H1 (cell line): ENCODE measurements around the gene CD300LG. TPM values are rescaled to one million over a fixed set of nuclear protein-coding genes. Genes with fewer than 3 reads are reported as not detected.

Experiments used
- CTCF ChIA-PET: fragments of 300-600 bp; sonication (Branson Sonifier 250); formaldehyde crosslinking; loops from one replicate; lab custom pipeline; 2021; ENCODE audit not compliant: partially characterized antibody; lab: Charles Lee
- POLR2A ChIA-PET: fragments of 300-600 bp; sonication (Branson Sonifier 250); formaldehyde crosslinking; loops from one replicate; lab custom pipeline; 2021; ENCODE audit warnings: inconsistent platforms; ENCODE audit not compliant: partially characterized antibody; lab: Charles Lee
- DNase-seq, 2 experiments: peaks; one replicate each; pipeline versions ENCODE4 v3.0.0 to v3.0.0-alpha.2; 2010 to 2022; ENCODE audit warnings: low spot score in 2 of 2, low read depth in 1 of 2, mixed read lengths in 1 of 2
- FAIRE-seq: peaks from 2 replicates; lab custom pipeline; 2011; peaks lifted over from hg19 to GRCh38; lab: Jason Lieb, UNC
- H2AFZ ChIP-seq: 2 replicates; pipeline ENCODE4 v1.8.1; 2012; ENCODE audit warnings: low read length, inconsistent platforms
- H2AK5ac ChIP-seq: 2 replicates; pipeline ENCODE4 v1.6.1; 2013; ENCODE audit warnings: low read depth, low read length
- H2BK120ac ChIP-seq: replicated peaks from 2 replicates; pipeline ENCODE3; 2013; ENCODE audit warnings: low read depth, low read length, inconsistent platforms
- H2BK12ac ChIP-seq: 2 replicates; pipeline ENCODE4 v1.6.1; 2013; ENCODE audit warnings: low read depth, low read length
- H2BK15ac ChIP-seq: 2 replicates; pipeline ENCODE4 v1.6.1; 2013; ENCODE audit warnings: low read length
- H2BK20ac ChIP-seq: 2 replicates; pipeline ENCODE4 v1.6.1; 2013; ENCODE audit warnings: low read length
- H2BK5ac ChIP-seq: 2 replicates; pipeline ENCODE4 v1.6.1; 2013; ENCODE audit warnings: low read depth, low read length
- H3K14ac ChIP-seq: 2 replicates; pipeline ENCODE4 v1.6.1; 2013; ENCODE audit warnings: inconsistent platforms; ENCODE audit not compliant: insufficient read length
- H3K18ac ChIP-seq: 2 replicates; pipeline ENCODE4 v1.6.1; 2013; ENCODE audit warnings: low read length; ENCODE audit errors: extremely low read depth
- H3K23ac ChIP-seq: 2 replicates; pipeline ENCODE4 v1.6.1; 2013; ENCODE audit warnings: inconsistent platforms; ENCODE audit not compliant: insufficient read length
- H3K23me2 ChIP-seq: 2 replicates; pipeline ENCODE4 v1.6.1; 2013; ENCODE audit warnings: low read depth, low read length
- H3K27ac ChIP-seq: 2 replicates; pipeline ENCODE4 v1.6.1; 2011; ENCODE audit warnings: low read depth, low read length, inconsistent platforms
- H3K27me3 ChIP-seq, 4 experiments: replicated peaks in 1 of 4; 1 replicate in 1 of 4; 2 replicates in 3 of 4; pipeline versions ENCODE4 v1.6.1 to v1.8.1; 2011 to 2013; ENCODE audit warnings: low read length in 3 of 4, mild to moderate bottlenecking in 3 of 4, inconsistent platforms in 2 of 4, mixed read lengths in 2 of 4, moderate library complexity in 1 of 4; ENCODE audit not compliant: control insufficient read depth in 3 of 4, insufficient read depth in 3 of 4; ENCODE audit errors: extremely low read depth in 1 of 4
- H3K36me3 ChIP-seq, 4 experiments: 2 replicates each; pipeline versions ENCODE4 v1.6.1 to v1.8.1; 2011 to 2013; ENCODE audit warnings: mild to moderate bottlenecking in 4 of 4, low read length in 3 of 4, moderate library complexity in 2 of 4, control low read depth in 1 of 4, inconsistent platforms in 1 of 4; ENCODE audit not compliant: insufficient read depth in 4 of 4, control insufficient read depth in 2 of 4
- H3K4ac ChIP-seq: replicated peaks from 2 replicates; pipeline ENCODE3; 2013; ENCODE audit warnings: low read length, low read depth, mixed read lengths, inconsistent platforms; ENCODE audit not compliant: insufficient read length
- H3K4me1 ChIP-seq, 4 experiments: replicated peaks in 1 of 4; 1 replicate in 1 of 4; 2 replicates in 3 of 4; pipeline versions ENCODE4 v1.6.1 to v1.8.1; 2011 to 2013; ENCODE audit warnings: low read length in 3 of 4, inconsistent platforms in 2 of 4, mixed read lengths in 1 of 4; ENCODE audit not compliant: insufficient read depth in 4 of 4, control insufficient read depth in 3 of 4
- H3K4me2 ChIP-seq, 2 experiments: 2 replicates each; pipeline versions ENCODE4 v1.6.1 to v1.8.1; 2011 to 2013; ENCODE audit warnings: low read depth in 2 of 2, low read length in 2 of 2, control low read depth in 1 of 2, inconsistent platforms in 1 of 2, mild to moderate bottlenecking in 1 of 2; ENCODE audit not compliant: insufficient read depth in 1 of 2
- H3K4me3 ChIP-seq, 4 experiments: fragments of 200-600, 300-600 bp in 1 of 4; sonication (generic), shearing (Covaris generic), sonication (Bioruptor Twin) in 1 of 4; 2 replicates each; pipeline versions ENCODE4 v1.5.1 to v1.8.1; 2011 to 2016; ENCODE audit warnings: low read length in 4 of 4, low read depth in 3 of 4, control low read depth in 2 of 4, inconsistent platforms in 2 of 4, mild to moderate bottlenecking in 2 of 4, mixed read lengths in 1 of 4, moderate library complexity in 1 of 4; ENCODE audit not compliant: insufficient read depth in 2 of 4; ENCODE audit errors: extremely low read depth in 1 of 4
- H3K56ac ChIP-seq: replicated peaks from 2 replicates; pipeline ENCODE3; 2013; ENCODE audit warnings: low read depth, mild to moderate bottlenecking, mixed read lengths, low read length, inconsistent platforms; ENCODE audit not compliant: insufficient read length
- H3K79me1 ChIP-seq: 2 replicates; pipeline ENCODE4 v1.6.1; 2013; ENCODE audit warnings: low read depth, low read length, control low read depth
- H3K79me2 ChIP-seq, 2 experiments: 2 replicates each; pipeline versions ENCODE4 v1.6.1 to v1.8.1; 2012 to 2013; ENCODE audit warnings: low read length in 2 of 2, mild to moderate bottlenecking in 2 of 2, inconsistent platforms in 1 of 2; ENCODE audit not compliant: insufficient read depth in 2 of 2, control insufficient read depth in 1 of 2
- H3K9ac ChIP-seq, 4 experiments: replicated peaks in 1 of 4; 1 replicate in 1 of 4; 2 replicates in 3 of 4; pipeline versions ENCODE4 v1.6.1 to v1.8.1; 2011 to 2013; ENCODE audit warnings: low read depth in 3 of 4, low read length in 3 of 4, control low read depth in 2 of 4, mild to moderate bottlenecking in 2 of 4, moderate library complexity in 2 of 4, inconsistent platforms in 1 of 4; ENCODE audit errors: extremely low read depth in 1 of 4
- H3K9me3 ChIP-seq, 2 experiments: 2 replicates each; pipeline versions ENCODE4 v1.6.1 to v1.8.1; 2012 to 2013; ENCODE audit warnings: mild to moderate bottlenecking in 2 of 2, moderate library complexity in 2 of 2, control low read depth in 1 of 2, inconsistent platforms in 1 of 2, low read depth in 1 of 2, low read length in 1 of 2, mixed read lengths in 1 of 2; ENCODE audit not compliant: insufficient read depth in 2 of 2
- H4K20me1 ChIP-seq, 2 experiments: replicated peaks in 1 of 2; 2 replicates each; pipeline versions ENCODE3 to v1.8.1; 2011 to 2013; ENCODE audit warnings: inconsistent platforms in 2 of 2, low read length in 2 of 2, mild to moderate bottlenecking in 1 of 2; ENCODE audit not compliant: insufficient read depth in 2 of 2, control insufficient read depth in 1 of 2
- H4K5ac ChIP-seq: 2 replicates; pipeline ENCODE4 v1.6.1; 2013; ENCODE audit warnings: low read length, low read depth, mixed read lengths, inconsistent platforms; ENCODE audit not compliant: insufficient read length
- H4K8ac ChIP-seq: 2 replicates; pipeline ENCODE4 v1.8.0; 2013; ENCODE audit warnings: mild to moderate bottlenecking, moderate library complexity, low read length, inconsistent platforms; ENCODE audit not compliant: insufficient read depth; ENCODE audit errors: extremely low read depth
- H4K91ac ChIP-seq: replicated peaks from 2 replicates; pipeline ENCODE3; 2013; ENCODE audit warnings: low read length, mixed read lengths, inconsistent platforms; ENCODE audit not compliant: insufficient read length
- CREB1 ChIP-seq: IDR thresholded peaks from 2 replicates; pipeline ENCODE4 v1.6.1; 2012; ENCODE audit warnings: inconsistent platforms
- GTF2F1 ChIP-seq: IDR thresholded peaks from 2 replicates; pipeline ENCODE4 v1.6.1; 2012; ENCODE audit warnings: low read depth, low read length, improper control_type of control experiment, borderline replicate concordance
- JUND ChIP-seq: IDR thresholded peaks from 2 replicates; pipeline ENCODE4 v1.6.1; 2011; ENCODE audit warnings: mild to moderate bottlenecking, improper control_type of control experiment, low read length
- POLR2A ChIP-seq, 2 experiments: IDR thresholded peaks; 1 replicate in 1 of 2; 2 replicates in 1 of 2; pipeline ENCODE4 v1.6.1; 2011; ENCODE audit warnings: low read depth in 2 of 2, low read length in 2 of 2, mild to moderate bottlenecking in 2 of 2; ENCODE audit errors: control extremely low read depth in 1 of 2
- RAD21 ChIP-seq, 2 experiments: IDR thresholded peaks in 1 of 2; conservative IDR thresholded peaks in 1 of 2; 2 replicates each; pipeline ENCODE4 v1.6.1; 2011; ENCODE audit warnings: low read depth in 2 of 2, low read length in 2 of 2, improper control_type of control experiment in 1 of 2, inconsistent platforms in 1 of 2, mild to moderate bottlenecking in 1 of 2, moderate library complexity in 1 of 2
- RXRA ChIP-seq: IDR thresholded peaks from 2 replicates; pipeline ENCODE4 v1.6.1; 2011; ENCODE audit warnings: low read depth, mild to moderate bottlenecking, low read length, moderate library complexity; ENCODE audit not compliant: insufficient read depth
- SP2 ChIP-seq: IDR thresholded peaks from 2 replicates; pipeline ENCODE4 v1.6.1; 2012; ENCODE audit warnings: mild to moderate bottlenecking, low read length, inconsistent platforms
- TAF7 ChIP-seq: optimal IDR thresholded peaks from 2 replicates; pipeline ENCODE3; 2011; ENCODE audit warnings: low read depth, mild to moderate bottlenecking, inconsistent platforms, low read length, moderate library complexity, borderline replicate concordance
- WGBS, 2 experiments: shearing (Covaris generic) in 1 of 2; methylation state at CpG; one replicate each; pipeline versions ENCODE4 v1.1.6 to v1.1.7; 2013 to 2015; ENCODE audit warnings: low lambda C conversion rate in 2 of 2, mixed read lengths in 2 of 2, inconsistent platforms in 1 of 2, low coverage in 1 of 2, missing lambda C conversion rate in 1 of 2; ENCODE audit not compliant: insufficient replicate concordance in 2 of 2, insufficient coverage in 1 of 2, insufficient read length in 1 of 2; ENCODE audit errors: extremely low coverage in 1 of 2, missing lambda C conversion rate in 1 of 2; 5-methylcytosine and 5-hydroxymethylcytosine counted together
- polyA plus RNA-seq, 7 experiments: library from polyadenylated mRNA; depleted of rRNA in 3 of 7; stranded (reverse) in 5 of 7; unstranded in 2 of 7; fragments of >200 nt in 5 of 7; fragments of 200-250 nt in 2 of 7; gene quantifications; 1 replicate in 5 of 7; 2 replicates in 1 of 7; 4 replicates in 1 of 7; pipeline versions ENCODE4 v1.2.1 to v1.2.3, GENCODE V29; 2011 to 2013; ENCODE audit warnings: missing spikeins in 2 of 7, mixed read lengths in 2 of 7
- total RNA-seq: library from RNA; stranded (reverse); fragmentation: NEBNext Ultra II Directional; extraction: Animal tissue kit (Norgen Biotek cat#: 25700); gene quantifications from 2 replicates; pipeline ENCODE4 v1.2.1, GENCODE V29; 2021

CD300LG gene
- total and polyA plus RNA-seq, 2 of the 8 experiments (the other 6 are each of a cell fraction or from before 2014, with no cell fraction given) = 0.06 TPM; not detected in 1

DNA sequence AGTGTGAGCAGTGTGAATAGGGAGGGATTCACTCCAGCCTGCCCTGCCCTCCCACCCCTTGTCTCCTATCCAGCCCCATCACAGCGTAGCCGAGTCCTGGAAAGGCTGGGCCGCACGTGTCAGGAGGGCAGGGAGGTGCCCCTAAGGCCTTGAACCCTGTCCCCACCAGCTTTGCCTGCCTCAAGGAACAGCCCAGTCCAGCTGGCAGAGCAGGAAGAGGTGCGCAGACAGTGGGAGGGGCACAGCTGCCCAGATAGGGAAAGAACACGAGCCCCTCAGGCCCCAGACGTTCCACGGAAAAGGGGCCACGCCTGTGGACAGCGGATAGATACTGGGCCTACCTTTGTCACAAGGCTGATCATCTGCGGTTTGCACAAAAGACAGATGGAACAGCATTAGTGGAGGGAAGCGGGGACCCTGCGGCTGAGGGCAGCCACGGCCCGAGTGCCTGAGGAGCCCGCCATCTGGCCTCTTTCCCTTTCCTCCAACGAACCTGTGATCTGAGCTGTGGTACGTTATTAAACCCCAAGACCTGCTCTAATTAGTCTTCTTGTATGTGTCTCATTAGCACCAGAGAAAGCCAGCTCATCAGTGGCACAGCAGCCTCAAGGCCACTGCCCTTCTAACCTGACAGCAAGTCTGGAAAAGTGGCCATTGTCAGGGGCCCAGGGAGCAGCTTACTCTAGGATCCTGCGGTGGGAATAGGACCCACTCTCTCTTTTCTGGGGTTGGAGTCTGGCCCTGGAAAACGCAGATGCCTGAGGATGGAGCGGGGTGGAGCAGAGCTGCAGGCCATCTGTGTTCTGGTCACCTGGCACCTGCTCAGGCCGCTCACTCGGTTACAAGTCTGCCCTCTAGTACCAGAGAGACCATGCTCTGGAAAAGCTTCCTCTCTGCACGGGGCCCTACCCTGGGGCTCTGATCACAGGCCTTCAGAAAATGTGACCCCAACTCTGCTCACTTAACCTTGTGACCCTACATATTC, 30.3 kb upstream of the CD300LG start:
- no peak overlapping the region for H2BK5ac ChIP-seq
- H3K79me1 ChIP-seq = no peaks in the 10 kb centered on the region
- no peaks in the 10 kb centered on the region; a peak in 1 of 7 replicates for H3K4me1 ChIP-seq
- no peak for DNase-seq
- no peak overlapping the region for H3K9ac ChIP-seq
- H3K79me2 ChIP-seq = no peaks in the 10 kb centered on the region
- no peak overlapping the region for H3K56ac ChIP-seq
- no peak overlapping the region for H4K91ac ChIP-seq
- POLR2A ChIA-PET = interaction anchor here (0.9 to 2.3 kb wide), 3 partner anchors 10 to 13 kb away, joined by 3 to 5 read pairs (median 4); no protein-coding TSS in a partner anchor
- no peak for FAIRE-seq
- no peaks in the 10 kb centered on the region for H3K27me3 ChIP-seq
- H2BK120ac ChIP-seq = no peak overlapping the region
- no peaks in the 10 kb centered on the region for H3K9me3 ChIP-seq
- no peak overlapping the region for H4K5ac ChIP-seq
- H2BK15ac ChIP-seq = no peak overlapping the region
- H3K4me2 ChIP-seq = no peak overlapping the region
- H3K14ac ChIP-seq = no peak overlapping the region
- peaks cover 0 to 1% of the 10 kb centered on the region in 2 experiments for H4K20me1 ChIP-seq
- no peak overlapping the region for H3K18ac ChIP-seq
- H3K23me2 ChIP-seq = no peaks in the 10 kb centered on the region
- no peaks in the 10 kb centered on the region for H3K36me3 ChIP-seq
- H4K8ac ChIP-seq = peak overlapping the region; percentile 44; the same call in 1 of the 2 replicates
- 0 out of 2 replicates have a peak overlapping the region, but pooled peaks have one; percentile 23 for H2BK12ac ChIP-seq
- no peak overlapping the region for H3K23ac ChIP-seq
- H2BK20ac ChIP-seq = no peak overlapping the region
- H2AFZ ChIP-seq = no peak overlapping the region
- no peak overlapping the region for H2AK5ac ChIP-seq
- H3K4me3 ChIP-seq = no peak overlapping the region
- CTCF ChIA-PET = interaction anchor here (0.7 to 3.9 kb wide), 14 partner anchors 10 to 240 kb away, joined by 3 to 22 read pairs (median 4); partner anchors contain the start of gene CD300LG
- 92% methylated on average over 16 of the region's 24 CpGs; no CpG with 5 or more reads in 1 of the 2 experiments for WGBS, 2 experiments
- H3K27ac ChIP-seq = no peak overlapping the region
- no peak overlapping the region for H3K4ac ChIP-seq
- TF ChIP-seq RAD21 (IDR thresholded peaks at IDR 0.05 in 1 of 2, conservative IDR thresholded peaks at IDR 0.05 in 1 of 2; ENCODE audit: low read depth in 2 of 2, low read length in 2 of 2) (no peak), TAF7 (no peak), SP2 (no peak), CREB1 (no peak), GTF2F1 (no peak), POLR2A (IDR thresholded peaks at IDR 0.05; ENCODE audit: control extremely low read depth in 1 of 2, low read depth in 2 of 2, low read length in 2 of 2) (no peak), RXRA (no peak), JUND (no peak)
